GM21367 (cell line): ENCODE data around the gene ZC3H15.

ENCODE experiments used
- ATAC-seq: cut with Tn5 transposase; IDR thresholded peaks from one replicate; pipeline ENCODE4 v1.9.1; 2021; ENCODE audit not compliant: unreplicated experiment

The ZC3H15 gene

GRCh38 chr2:186540941-186541340 is 54.9 kb downstream of the ZC3H15 start:
- no peak for ATAC-seq

- no peak for ATAC-seq
Observed at GRCh38 chr2:186542002-186542401, 55.9 kb downstream of the ZC3H15 start.

GRCh38 chr2:186543561-186544131 is 57.6 kb downstream of the ZC3H15 start:
- ATAC-seq: no peak

GRCh38 chr2:186544255-186544675 is 58.2 kb downstream of the ZC3H15 start:
- ATAC-seq: no peak

- ATAC-seq: no peak
Observed at GRCh38 chr2:186546846-186547245, 60.8 kb downstream of the ZC3H15 start.

GRCh38 chr2:186551323-186552050 is 65.4 kb downstream of the ZC3H15 start:
- ATAC-seq: no peak

GRCh38 chr2:186554429-186554828 is 68.4 kb downstream of the ZC3H15 start:
- ATAC-seq: no peak

GRCh38 chr2:186554850-186555671 is 69.0 kb downstream of the ZC3H15 start:
- ATAC-seq: no peak

GRCh38 chr2:186558512-186559276 is 72.6 kb downstream of the ZC3H15 start:
- no peak for ATAC-seq
